Mesodermal cell (in vitro differentiated cells): Measurements from ENCODE around the gene CLASP2. TPM values are rescaled to one million over a fixed set of nuclear protein-coding genes. Genes with fewer than 3 reads are reported as not detected.
"Not testable (repeated sequence)": the region's sequence is repeated elsewhere in the genome, so short reads cannot be mapped to it uniquely, and the experiment has no call there.

ENCODE experiments used
- H3K27ac ChIP-seq: 2 replicates; pipeline ENCODE4 v1.7.0; 2013; ENCODE audit warnings: mild to moderate bottlenecking, low read depth, low read length, moderate library complexity; ENCODE audit not compliant: severe bottlenecking
- H3K36me3 ChIP-seq: 2 replicates; pipeline ENCODE4 v1.7.1; 2013; ENCODE audit warnings: mild to moderate bottlenecking, low read length, moderate library complexity; ENCODE audit not compliant: control insufficient read depth, insufficient read depth
- H3K4me1 ChIP-seq: one replicate; pipeline ENCODE4 v1.7.1; 2013; ENCODE audit warnings: mild to moderate bottlenecking, low read length; ENCODE audit not compliant: insufficient read depth, control insufficient read depth, poor library complexity, severe bottlenecking
- H3K4me3 ChIP-seq: 2 replicates; pipeline ENCODE4 v1.7.0; 2013; ENCODE audit warnings: low read length, control low read depth, mild to moderate bottlenecking; ENCODE audit not compliant: insufficient read depth, poor library complexity, severe bottlenecking; ENCODE audit errors: extremely low read depth
- H3K9me3 ChIP-seq: 2 replicates; pipeline ENCODE4 v1.7.1; 2013; ENCODE audit warnings: mild to moderate bottlenecking, low read length, moderate library complexity; ENCODE audit not compliant: control insufficient read depth
- WGBS, 2 experiments: methylation state at CpG; one replicate each; pipeline ENCODE4 v1.1.5; 2013; ENCODE audit warnings: missing lambda C conversion rate in 2 of 2; ENCODE audit not compliant: insufficient coverage in 2 of 2; 5-methylcytosine and 5-hydroxymethylcytosine counted together
- polyA plus RNA-seq, 2 experiments: library from polyadenylated mRNA; stranded (reverse); fragments of 50-300 nt; gene quantifications; one replicate each; pipeline ENCODE4 v1.2.3, GENCODE V29; 2013

CLASP2 gene
- polyA plus RNA-seq (2013, experiment 1 of 2) = 41.9 TPM
- polyA plus RNA-seq (2013, experiment 2 of 2) = 42.5 TPM

- Histone ChIP-seq H3K9me3 (no peaks in the 10 kb centered on the region), H3K4me1 (peaks cover 7% of the 10 kb centered on the region), H3K27ac (peak within 1 kb of the TSS; percentile 95), H3K4me3 (peak within 1 kb of the TSS; percentile 80), H3K36me3 (peaks cover 5% of the 10 kb centered on the region)
- 0% methylated on average over 34 to 45 of the region's 68 CpGs for WGBS, 2 experiments
Measured at GRCh38 chr3:33717866-33718594, at the start of gene CLASP2. CLASP2 (minus strand) TSS chr3:33718254; CDS start chr3:33718002, 252 bp downstream.

- peaks cover 19% of the 10 kb centered on the region for H3K9me3 ChIP-seq
- H3K4me3 ChIP-seq = no peak overlapping the region
- no peaks in the 10 kb centered on the region for H3K36me3 ChIP-seq
- no peaks in the 10 kb centered on the region for H3K4me1 ChIP-seq
- H3K27ac ChIP-seq = no peak overlapping the region
- WGBS, 2 experiments = no CpG with 5 or more reads among the region's 2 CpGs
Measured at GRCh38 chr3:33758864-33759263, 40.8 kb upstream of the CLASP2 start.

GRCh38 chr3:33758281-33758680 is 40.2 kb upstream of the CLASP2 start:
- Histone ChIP-seq H3K36me3 (no peaks in the 10 kb centered on the region), H3K27ac (no peak overlapping the region), H3K4me3 (no peak overlapping the region), H3K4me1 (no peaks in the 10 kb centered on the region), H3K9me3 (peaks cover 22% of the 10 kb centered on the region)

GRCh38 chr3:33754391-33754790 is 36.3 kb upstream of the CLASP2 start:
- not testable (repeated sequence) for H3K4me1 ChIP-seq, H3K36me3 ChIP-seq, H3K4me3 ChIP-seq, H3K27ac ChIP-seq
- WGBS, 2 experiments = 83 to 100% methylated on average over 1 of the region's 1 CpG
- H3K9me3 ChIP-seq = peaks cover 22% of the 10 kb centered on the region

GRCh38 chr3:33751336-33751735 is 33.3 kb upstream of the CLASP2 start:
- no peak overlapping the region for H3K4me3 ChIP-seq
- H3K4me1 ChIP-seq = no peaks in the 10 kb centered on the region
- H3K9me3 ChIP-seq = peaks cover 18% of the 10 kb centered on the region
- H3K36me3 ChIP-seq = no peaks in the 10 kb centered on the region
- H3K27ac ChIP-seq = no peak overlapping the region
- no CpG with 5 or more reads among the region's 2 CpGs for WGBS, 2 experiments

- no peaks in the 10 kb centered on the region for H3K4me1 ChIP-seq
- peaks cover 16% of the 10 kb centered on the region for H3K9me3 ChIP-seq
- no peaks in the 10 kb centered on the region for H3K36me3 ChIP-seq
- WGBS, 2 experiments = 100% methylated on average over 2 of the region's 3 CpGs; no CpG with 5 or more reads in 1 of the 2 experiments
- H3K27ac ChIP-seq = no peak overlapping the region
- no peak overlapping the region for H3K4me3 ChIP-seq
Measured at GRCh38 chr3:33750211-33750548, 32.1 kb upstream of the CLASP2 start.

GRCh38 chr3:33749546-33750210 is 31.6 kb upstream of the CLASP2 start:
- Histone ChIP-seq H3K4me1 (no peaks in the 10 kb centered on the region), H3K27ac (no peak overlapping the region), H3K4me3 (no peak overlapping the region), H3K36me3 (no peaks in the 10 kb centered on the region), H3K9me3 (peaks cover 11% of the 10 kb centered on the region)
- WGBS, 2 experiments = no CpG with 5 or more reads among the region's 2 CpGs

GRCh38 chr3:33746416-33747116 is 28.5 kb upstream of the CLASP2 start:
- no peak overlapping the region for H3K4me3 ChIP-seq
- H3K36me3 ChIP-seq = no peaks in the 10 kb centered on the region
- no peak overlapping the region for H3K27ac ChIP-seq
- no peaks in the 10 kb centered on the region for H3K9me3 ChIP-seq
- 68 to 86% methylated on average over 3 to 6 of the region's 7 CpGs for WGBS, 2 experiments
- H3K4me1 ChIP-seq = no peaks in the 10 kb centered on the region

GRCh38 chr3:33737146-33737545 is 19.1 kb upstream of the CLASP2 start:
- Histone ChIP-seq H3K36me3 (no peaks in the 10 kb centered on the region), H3K27ac (no peak overlapping the region), H3K9me3 (peaks cover 3% of the 10 kb centered on the region), H3K4me3 (no peak overlapping the region), H3K4me1 (no peaks in the 10 kb centered on the region)
- WGBS, 2 experiments = 40 to 70% methylated on average over 1 of the region's 1 CpG

- Histone ChIP-seq H3K27ac (no peak overlapping the region), H3K4me1 (no peaks in the 10 kb centered on the region), H3K9me3 (peaks cover 8% of the 10 kb centered on the region), H3K36me3 (no peaks in the 10 kb centered on the region), H3K4me3 (no peak overlapping the region)
- 86% methylated on average over 2 of the region's 3 CpGs; no CpG with 5 or more reads in 1 of the 2 experiments for WGBS, 2 experiments
Measured at GRCh38 chr3:33732394-33732793, 14.3 kb upstream of the CLASP2 start.
